ENCODE data around the gene SEZ6.

GRCh38 chr17:29000973-29001372 is 4.9 kb downstream of the SEZ6 start:
- no peak for TF ChIP-seq POLR2A (IDR thresholded peaks at IDR 0.05)
- TF ChIP-seq, protein P1, sequence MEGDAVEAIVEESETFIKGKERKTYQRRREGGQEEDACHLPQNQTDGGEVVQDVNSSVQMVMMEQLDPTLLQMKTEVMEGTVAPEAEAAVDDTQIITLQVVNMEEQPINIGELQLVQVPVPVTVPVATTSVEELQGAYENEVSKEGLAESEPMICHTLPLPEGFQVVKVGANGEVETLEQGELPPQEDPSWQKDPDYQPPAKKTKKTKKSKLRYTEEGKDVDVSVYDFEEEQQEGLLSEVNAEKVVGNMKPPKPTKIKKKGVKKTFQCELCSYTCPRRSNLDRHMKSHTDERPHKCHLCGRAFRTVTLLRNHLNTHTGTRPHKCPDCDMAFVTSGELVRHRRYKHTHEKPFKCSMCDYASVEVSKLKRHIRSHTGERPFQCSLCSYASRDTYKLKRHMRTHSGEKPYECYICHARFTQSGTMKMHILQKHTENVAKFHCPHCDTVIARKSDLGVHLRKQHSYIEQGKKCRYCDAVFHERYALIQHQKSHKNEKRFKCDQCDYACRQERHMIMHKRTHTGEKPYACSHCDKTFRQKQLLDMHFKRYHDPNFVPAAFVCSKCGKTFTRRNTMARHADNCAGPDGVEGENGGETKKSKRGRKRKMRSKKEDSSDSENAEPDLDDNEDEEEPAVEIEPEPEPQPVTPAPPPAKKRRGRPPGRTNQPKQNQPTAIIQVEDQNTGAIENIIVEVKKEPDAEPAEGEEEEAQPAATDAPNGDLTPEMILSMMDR (IDR thresholded peaks at IDR 0.05): no peak

All from heart left ventricle (tissue), 13 donors.